ENCODE data around the gene RAB11A.
"Not testable (repeated sequence)": the region's sequence is repeated elsewhere in the genome, so short reads cannot be mapped to it uniquely, and the experiment has no call there.

- TF ChIP-seq CTCF (IDR thresholded peaks at IDR 0.05); POLR2AphosphoS5 (IDR thresholded peaks at IDR 0.05; ENCODE audit: low read depth, low read length); TAF1 (IDR thresholded peaks at IDR 0.05; ENCODE audit: borderline replicate concordance, low read depth, low read length); REST (IDR thresholded peaks at IDR 0.05; ENCODE audit: low read depth, low read length); FOSL2 (IDR thresholded peaks at IDR 0.05; ENCODE audit: borderline replicate concordance, low read depth); TEAD4 (IDR thresholded peaks at IDR 0.05; ENCODE audit: borderline replicate concordance, insufficient read depth); YY1 (IDR thresholded peaks at IDR 0.05; ENCODE audit: low read depth); USF2 (IDR thresholded peaks at IDR 0.05; ENCODE audit: borderline replicate concordance, low read depth, low read length): not testable (repeated sequence)
Measured at GRCh38 chr15:65871886-65872285, 2.6 kb downstream of the RAB11A start.
